ENCODE results near the gene USP24. TPM values are rescaled to one million over a fixed set of nuclear protein-coding genes. Genes with fewer than 3 reads are reported as not detected.
A peak's percentile ranks its signal among the peaks of the same experiment; 100 is the strongest.

Gene USP24
- total RNA-seq, 5 donors from 2014 or later (not counting 1 experiment from before 2014, with no cell fraction given) = 58.9 to 90.7 (median 64.0) TPM

- Mint-ChIP-seq H3K9me3 (no peaks in the 10 kb centered on the region), H3K4me3 (no peak overlapping the region), H3K27ac (peak overlapping the region; percentile 48 to 59), H3K4me1 (peaks cover 10 to 19% (median 18%) of the 10 kb centered on the region in 3 donors), H3K36me3 (peaks cover 42% of the 10 kb centered on the region), H3K27me3 (no peaks in the 10 kb centered on the region)
- Histone ChIP-seq H3K4me3 (ENCODE audit: control insufficient read depth in 1 of 2, extremely low read depth in 1 of 2, low read length in 1 of 2) (no peak overlapping the region), H3K4me1 (ENCODE audit: control insufficient read depth in 1 of 2, extremely low read depth in 1 of 2, insufficient read depth in 2 of 2, low read length in 2 of 2) (peaks cover 4 to 8% of the 10 kb centered on the region in 2 experiments), H3K27me3 (replicated peaks in 1 of 2; ENCODE audit: control insufficient read depth in 2 of 2, extremely low read depth in 1 of 2, insufficient read depth in 2 of 2, low read length in 1 of 2) (no peaks in the 10 kb centered on the region), H3K36me3 (ENCODE audit: control insufficient read depth in 2 of 2, extremely low read depth in 1 of 2, insufficient read depth in 1 of 2, low read length in 1 of 2) (peaks cover under 1 to 37% of the 10 kb centered on the region in 2 donors), H3K27ac (ENCODE audit: low read length) (no peak overlapping the region), H3K9me3 (no peaks in the 10 kb centered on the region)
- WGBS (ENCODE audit: insufficient coverage) = no CpG with 5 or more reads among the region's 2 CpGs
- DNase-seq (peak in 5 of 35 experiments; percentile 5 to 32 (median 16)), ATAC-seq (replicated peaks in 1 of 4) (no peak)
- POLR2A ChIA-PET = interaction anchor here in 1 of 2 donors (0.6 kb wide), 1 partner anchor 27 kb away, joined by 3 read pairs; no protein-coding TSS in a partner anchor
- CTCF ChIA-PET = no interaction called here
These were observed 68.4 kb downstream of the USP24 start for GRCh38 chr1:55146781-55147180.

- peaks cover 44% of the 10 kb centered on the region for H3K36me3 Mint-ChIP-seq
These were observed 70.3 kb downstream of the USP24 start for GRCh38 chr1:55144886-55145285.

GRCh38 chr1:55143684-55144083, 71.5 kb downstream of the USP24 start:
- no peaks in the 10 kb centered on the region for H3K27me3 Mint-ChIP-seq
- DNase-seq (peak in 9 of 35 experiments; percentile 3 to 29 (median 17)), ATAC-seq (replicated peaks in 1 of 4) (peak in 2 of 4 experiments; percentile 48 to 72)
- CTCF ChIA-PET = interaction anchor here in 1 of 2 donors (0.6 to 2.5 kb wide), 6 partner anchors 11 to 137 kb away, joined by 3 to 13 read pairs (median 6); no protein-coding TSS in a partner anchor
- peak overlapping the region; percentile 19 to 48 for H3K27ac Mint-ChIP-seq
- H3K36me3 ChIP-seq (ENCODE audit: control insufficient read depth in 2 of 2, extremely low read depth in 1 of 2, insufficient read depth in 1 of 2, low read length in 1 of 2) = peaks cover 0 to 42% of the 10 kb centered on the region in 2 donors
- no peak overlapping the region for H3K27ac ChIP-seq (ENCODE audit: low read length)
- no peak overlapping the region for H3K4me3 ChIP-seq (ENCODE audit: control insufficient read depth in 1 of 2, extremely low read depth in 1 of 2, low read length in 1 of 2)
- H3K27me3 ChIP-seq (replicated peaks in 1 of 2; ENCODE audit: control insufficient read depth in 2 of 2, extremely low read depth in 1 of 2, insufficient read depth in 2 of 2, low read length in 1 of 2) = no peaks in the 10 kb centered on the region
- peaks cover 7 to 19% (median 18%) of the 10 kb centered on the region in 3 donors for H3K4me1 Mint-ChIP-seq
- H3K36me3 Mint-ChIP-seq = peaks cover 48% of the 10 kb centered on the region
- H3K9me3 Mint-ChIP-seq = no peaks in the 10 kb centered on the region
- POLR2A ChIA-PET = interaction anchor here (0.6 to 0.9 kb wide), 3 partner anchors 10 to 136 kb away, joined by 3 to 5 read pairs (median 4); no protein-coding TSS in a partner anchor
- no CpG with 5 or more reads among the region's 3 CpGs for WGBS (ENCODE audit: insufficient coverage)
- no peak overlapping the region for H3K4me3 Mint-ChIP-seq
- H3K9me3 ChIP-seq = no peaks in the 10 kb centered on the region
- no peaks in the 10 kb centered on the region for H3K4me1 ChIP-seq (ENCODE audit: control insufficient read depth in 1 of 2, extremely low read depth in 1 of 2, insufficient read depth in 2 of 2, low read length in 2 of 2)

More at GRCh38 chr1:55144886-55145285, 70.3 kb downstream of the USP24 start:
- no peaks in the 10 kb centered on the region for H3K9me3 Mint-ChIP-seq
- 100% methylated on average over 1 of the region's 6 CpGs for WGBS (ENCODE audit: insufficient coverage)
- no peak for ATAC-seq (replicated peaks in 1 of 4)
- DNase-seq = no peak
- no peaks in the 10 kb centered on the region for H3K27me3 ChIP-seq (replicated peaks in 1 of 2; ENCODE audit: control insufficient read depth in 2 of 2, extremely low read depth in 1 of 2, insufficient read depth in 2 of 2, low read length in 1 of 2)
- no peaks in the 10 kb centered on the region for H3K27me3 Mint-ChIP-seq
- CTCF ChIA-PET = interaction anchor here in 1 of 2 donors (0.6 to 2.5 kb wide), 4 partner anchors 16 to 133 kb away, joined by 3 to 7 read pairs (median 6); no protein-coding TSS in a partner anchor
- no peak overlapping the region for H3K4me3 ChIP-seq (ENCODE audit: control insufficient read depth in 1 of 2, extremely low read depth in 1 of 2, low read length in 1 of 2)
- no peak overlapping the region for H3K27ac Mint-ChIP-seq
- H3K9me3 ChIP-seq = no peaks in the 10 kb centered on the region
- H3K36me3 ChIP-seq (ENCODE audit: control insufficient read depth in 2 of 2, extremely low read depth in 1 of 2, insufficient read depth in 1 of 2, low read length in 1 of 2) = peaks cover 0 to 44% of the 10 kb centered on the region in 2 donors
- POLR2A ChIA-PET = no interaction called here
- H3K27ac ChIP-seq (ENCODE audit: low read length) = no peak overlapping the region
- peaks cover 7 to 13% (median 11%) of the 10 kb centered on the region in 3 donors for H3K4me1 Mint-ChIP-seq
- no peak overlapping the region for H3K4me3 Mint-ChIP-seq
- H3K4me1 ChIP-seq (ENCODE audit: control insufficient read depth in 1 of 2, extremely low read depth in 1 of 2, insufficient read depth in 2 of 2, low read length in 2 of 2) = no peaks in the 10 kb centered on the region

- no CpG with 5 or more reads among the region's 1 CpG for WGBS (ENCODE audit: insufficient coverage)
- CTCF ChIA-PET = interaction anchor here (1.0 to 2.4 kb wide), 4 partner anchors 27 to 136 kb away, joined by 3 to 7 read pairs (median 4); no protein-coding TSS in a partner anchor
- H3K27ac Mint-ChIP-seq = peak overlapping the region; percentile 32 to 91
- DNase-seq = no peak
- H3K4me1 Mint-ChIP-seq = peaks cover 7 to 17% (median 14%) of the 10 kb centered on the region in 3 donors
- H3K4me3 Mint-ChIP-seq = no peak overlapping the region
- H3K36me3 Mint-ChIP-seq = peaks cover 40% of the 10 kb centered on the region
- Histone ChIP-seq H3K27me3 (replicated peaks in 1 of 2; ENCODE audit: control insufficient read depth in 2 of 2, extremely low read depth in 1 of 2, insufficient read depth in 2 of 2, low read length in 1 of 2) (no peaks in the 10 kb centered on the region), H3K27ac (ENCODE audit: low read length) (peak overlapping the region; percentile 16), H3K4me1 (ENCODE audit: control insufficient read depth in 1 of 2, extremely low read depth in 1 of 2, insufficient read depth in 2 of 2, low read length in 2 of 2) (no peaks in the 10 kb centered on the region), H3K36me3 (ENCODE audit: control insufficient read depth in 2 of 2, extremely low read depth in 1 of 2, insufficient read depth in 1 of 2, low read length in 1 of 2) (peaks cover 12 to 60% of the 10 kb centered on the region in 2 donors), H3K9me3 (no peaks in the 10 kb centered on the region), H3K4me3 (ENCODE audit: control insufficient read depth in 1 of 2, extremely low read depth in 1 of 2, low read length in 1 of 2) (no peak overlapping the region)
- ATAC-seq (replicated peaks in 1 of 4) = no peak
- POLR2A ChIA-PET = no interaction called here
- no peaks in the 10 kb centered on the region for H3K9me3 Mint-ChIP-seq
- H3K27me3 Mint-ChIP-seq = no peaks in the 10 kb centered on the region
These were observed 73.8 kb downstream of the USP24 start for GRCh38 chr1:55141295-55141893.

GRCh38 chr1:55140546-55140983, 74.6 kb downstream of the USP24 start:
- peak overlapping the region; percentile 47 to 70 for H3K27ac Mint-ChIP-seq

GRCh38 chr1:55140137-55140536, 75.0 kb downstream of the USP24 start:
- no CpG with 5 or more reads among the region's 2 CpGs for WGBS (ENCODE audit: insufficient coverage)
- H3K4me3 Mint-ChIP-seq = no peak overlapping the region
- Histone ChIP-seq H3K4me1 (ENCODE audit: control insufficient read depth in 1 of 2, extremely low read depth in 1 of 2, insufficient read depth in 2 of 2, low read length in 2 of 2) (no peaks in the 10 kb centered on the region), H3K9me3 (no peaks in the 10 kb centered on the region), H3K27ac (ENCODE audit: low read length) (no peak overlapping the region), H3K36me3 (ENCODE audit: control insufficient read depth in 2 of 2, extremely low read depth in 1 of 2, insufficient read depth in 1 of 2, low read length in 1 of 2) (peaks cover 12 to 64% of the 10 kb centered on the region in 2 donors), H3K4me3 (ENCODE audit: control insufficient read depth in 1 of 2, extremely low read depth in 1 of 2, low read length in 1 of 2) (no peak overlapping the region), H3K27me3 (replicated peaks in 1 of 2; ENCODE audit: control insufficient read depth in 2 of 2, extremely low read depth in 1 of 2, insufficient read depth in 2 of 2, low read length in 1 of 2) (no peaks in the 10 kb centered on the region)
- DNase-seq (no peak), ATAC-seq (replicated peaks in 1 of 4) (no peak)
- H3K27ac Mint-ChIP-seq = peak overlapping the region; percentile 47 to 70
- ChIA-PET CTCF (interaction anchor here (0.9 to 2.4 kb wide), 5 partner anchors 35 to 138 kb away, joined by 3 to 14 read pairs (median 4); no protein-coding TSS in a partner anchor), POLR2A (no interaction called here)
- no peaks in the 10 kb centered on the region for H3K9me3 Mint-ChIP-seq
- peaks cover 7 to 17% (median 14%) of the 10 kb centered on the region in 3 donors for H3K4me1 Mint-ChIP-seq
- no peaks in the 10 kb centered on the region for H3K27me3 Mint-ChIP-seq
- peaks cover 29% of the 10 kb centered on the region for H3K36me3 Mint-ChIP-seq

More at GRCh38 chr1:55140546-55140983, 74.6 kb downstream of the USP24 start:
- Histone ChIP-seq H3K9me3 (no peaks in the 10 kb centered on the region), H3K36me3 (ENCODE audit: control insufficient read depth in 2 of 2, extremely low read depth in 1 of 2, insufficient read depth in 1 of 2, low read length in 1 of 2) (peaks cover 12 to 63% of the 10 kb centered on the region in 2 donors), H3K27me3 (replicated peaks in 1 of 2; ENCODE audit: control insufficient read depth in 2 of 2, extremely low read depth in 1 of 2, insufficient read depth in 2 of 2, low read length in 1 of 2) (no peaks in the 10 kb centered on the region), H3K4me3 (ENCODE audit: control insufficient read depth in 1 of 2, extremely low read depth in 1 of 2, low read length in 1 of 2) (no peak overlapping the region), H3K27ac (ENCODE audit: low read length) (no peak overlapping the region), H3K4me1 (ENCODE audit: control insufficient read depth in 1 of 2, extremely low read depth in 1 of 2, insufficient read depth in 2 of 2, low read length in 2 of 2) (no peaks in the 10 kb centered on the region)
- no CpG with 5 or more reads among the region's 3 CpGs for WGBS (ENCODE audit: insufficient coverage)
- Mint-ChIP-seq H3K4me3 (no peak overlapping the region), H3K4me1 (peaks cover 7 to 17% (median 14%) of the 10 kb centered on the region in 3 donors), H3K9me3 (no peaks in the 10 kb centered on the region), H3K27me3 (no peaks in the 10 kb centered on the region), H3K36me3 (peaks cover 33% of the 10 kb centered on the region)
- DNase-seq = peak in 33 of 35 experiments; percentile 30 to 86 (median 62)
- ATAC-seq (replicated peaks in 1 of 4) = peak; percentile 94 to 95 (median 94)
- CTCF ChIA-PET = interaction anchor here (0.6 to 2.4 kb wide), 7 partner anchors 34 to 138 kb away, joined by 3 to 14 read pairs (median 4); no protein-coding TSS in a partner anchor
- POLR2A ChIA-PET = no interaction called here
